Naive thymus-derived CD4-positive, alpha-beta T cell (primary cell): ENCODE results near the gene HIPK4. TPM values are rescaled to one million over a fixed set of nuclear protein-coding genes. Genes with fewer than 3 reads are reported as not detected.

Experiments used
- ATAC-seq: fragments of 150-1000 bp; cut with Tn5 transposase; 2 replicates; pipeline ENCODE4 v1.10.0; 2021; ENCODE audit warnings: mild to moderate bottlenecking, moderate library complexity
- CTCF ChIA-PET: fragments of 350-600 bp; sonication (Branson Sonifier 250); formaldehyde crosslinking; loops from one replicate; lab custom pipeline; 2021; ENCODE audit warnings: antibody characterized with exemption; lab: Charles Lee
- POLR2A ChIA-PET: fragments of 350-600 bp; sonication (Branson Sonifier 250); formaldehyde crosslinking; loops from one replicate; lab custom pipeline; 2021; ENCODE audit warnings: antibody characterized with exemption, inconsistent platforms; lab: Charles Lee
- DNase-seq, 9 donors: peaks; one replicate each; pipeline versions ENCODE4 v3.0.0 to v3.0.0-alpha.2; 2020 to 2022; ENCODE audit warnings: mixed read lengths in 1 of 9
- H3K27ac ChIP-seq: one replicate; pipeline ENCODE4 v1.7.0; 2013; ENCODE audit warnings: mild to moderate bottlenecking, low read depth, low read length, moderate library complexity
- H3K27me3 ChIP-seq, 2 donors: one replicate each; pipeline ENCODE4 v1.7.0; 2013; ENCODE audit warnings: low read length in 2 of 2, mild to moderate bottlenecking in 2 of 2, moderate library complexity in 2 of 2; ENCODE audit not compliant: control insufficient read depth in 2 of 2, insufficient read depth in 2 of 2
- H3K36me3 ChIP-seq, 3 experiments: 1 replicate in 2 of 3; 2 replicates in 1 of 3; pipeline ENCODE4 v1.7.0; 2013; ENCODE audit warnings: low read length in 3 of 3, mild to moderate bottlenecking in 3 of 3, moderate library complexity in 1 of 3; ENCODE audit not compliant: insufficient read depth in 3 of 3, control insufficient read depth in 2 of 3
- H3K4me1 ChIP-seq, 2 donors: one replicate each; pipeline ENCODE4 v1.7.0; 2013; ENCODE audit warnings: low read length in 2 of 2, mild to moderate bottlenecking in 2 of 2, moderate library complexity in 1 of 2; ENCODE audit not compliant: control insufficient read depth in 2 of 2, insufficient read depth in 2 of 2
- H3K4me3 ChIP-seq: 2 replicates; pipeline ENCODE4 v1.7.0; 2013; ENCODE audit warnings: mild to moderate bottlenecking, low read length
- H3K9me3 ChIP-seq, 3 experiments: 1 replicate in 2 of 3; 2 replicates in 1 of 3; pipeline ENCODE4 v1.7.0; 2013; ENCODE audit warnings: low read length in 3 of 3; ENCODE audit not compliant: control insufficient read depth in 2 of 3
- H3K27ac Mint-ChIP-seq, 9 donors: one replicate each; pipeline ENCODE4 v1.8.0; 2020 to 2022; ENCODE audit warnings: mixed read lengths in 9 of 9, mild to moderate bottlenecking in 8 of 9, moderate library complexity in 5 of 9, inconsistent platforms in 2 of 9
- H3K27me3 Mint-ChIP-seq, 5 donors: one replicate each; pipeline ENCODE4 v1.8.0; 2021 to 2022; ENCODE audit warnings: mixed read lengths in 5 of 5, mild to moderate bottlenecking in 1 of 5
- H3K36me3 Mint-ChIP-seq, 5 donors: one replicate each; pipeline ENCODE4 v1.8.0; 2020 to 2022; ENCODE audit warnings: mixed read lengths in 5 of 5, mild to moderate bottlenecking in 3 of 5, inconsistent platforms in 1 of 5
- H3K4me1 Mint-ChIP-seq, 7 donors: one replicate each; pipeline ENCODE4 v1.8.0; 2020 to 2022; ENCODE audit warnings: mixed read lengths in 7 of 7, mild to moderate bottlenecking in 3 of 7, inconsistent platforms in 1 of 7
- H3K4me3 Mint-ChIP-seq, 10 donors: one replicate each; pipeline ENCODE4 v1.8.0; 2020 to 2022; ENCODE audit warnings: mild to moderate bottlenecking in 10 of 10, mixed read lengths in 10 of 10, moderate library complexity in 6 of 10, inconsistent platforms in 2 of 10
- H3K9me3 Mint-ChIP-seq, 11 donors: one replicate each; pipeline ENCODE4 v1.8.0; 2020 to 2022; ENCODE audit warnings: mixed read lengths in 11 of 11, mild to moderate bottlenecking in 4 of 11, inconsistent platforms in 1 of 11, moderate library complexity in 1 of 11
- intact Hi-C, 2 donors: fragments of 100-400 bp; cut with micrococcal nuclease; formaldehyde crosslinking; loops; one replicate each; pipeline ENCODE4 v1.15.1; 2023
- polyA plus RNA-seq, 2 donors: library from polyadenylated mRNA; unstranded; fragments of 300-500 nt; fragmentation: Illumina TruSeq; gene quantifications; one replicate each; pipeline ENCODE4 v1.2.3, GENCODE V29; 2021
- total RNA-seq, 6 experiments: library from RNA in 5 of 6; stranded (reverse) in 5 of 6; gene quantifications; 1 replicate in 5 of 6; 2 replicates in 1 of 6; pipeline ENCODE4 v1.2.3 and lab custom pipeline; 2021 to 2026

Gene HIPK4
- total and polyA plus RNA-seq, 7 experiments from 2014 or later: 0.12 to 0.24 TPM; not detected in 5

GRCh38 chr19:40360020-40360707 is 29.8 kb downstream of the HIPK4 start:
- H3K27me3 Mint-ChIP-seq: no peaks in the 10 kb centered on the region

GRCh38 chr19:40358773-40359172 is 31.2 kb downstream of the HIPK4 start:
- no peaks in the 10 kb centered on the region for H3K9me3 ChIP-seq
- no peak for DNase-seq
- intact Hi-C loops: no loop called here
- ATAC-seq: peak; percentile 89
- ChIA-PET POLR2A (no interaction called here), CTCF (no interaction called here)
- peaks cover 0 to 14% (median 3%) of the 10 kb centered on the region in 5 donors for H3K36me3 Mint-ChIP-seq
- H3K36me3 ChIP-seq: no peaks in the 10 kb centered on the region
- peaks cover 0 to 4% (median 0%) of the 10 kb centered on the region in 11 donors for H3K9me3 Mint-ChIP-seq
- H3K27me3 ChIP-seq: no peaks in the 10 kb centered on the region
- H3K27me3 Mint-ChIP-seq: no peaks in the 10 kb centered on the region
- no peaks in the 10 kb centered on the region for H3K4me1 ChIP-seq
- peaks cover 18 to 36% (median 28%) of the 10 kb centered on the region in 7 donors for H3K4me1 Mint-ChIP-seq
- no peak overlapping the region for H3K27ac ChIP-seq
- H3K27ac Mint-ChIP-seq: no peak overlapping the region
- H3K4me3 Mint-ChIP-seq: no peak overlapping the region
- H3K4me3 ChIP-seq: no peak overlapping the region

More at GRCh38 chr19:40360020-40360707, 29.8 kb downstream of the HIPK4 start:
- intact Hi-C loops: no loop called here
- H3K4me1 ChIP-seq: no peaks in the 10 kb centered on the region
- H3K27ac Mint-ChIP-seq: no peak overlapping the region
- peaks cover 0 to 4% (median 0%) of the 10 kb centered on the region in 11 donors for H3K9me3 Mint-ChIP-seq
- H3K27me3 ChIP-seq: no peaks in the 10 kb centered on the region
- CTCF ChIA-PET: no interaction called here
- POLR2A ChIA-PET: interaction anchor here (0.6 kb wide), 1 partner anchor 495 kb away, joined by 6 read pairs; no protein-coding TSS in a partner anchor
- H3K4me1 Mint-ChIP-seq: peaks cover 23 to 40% (median 33%) of the 10 kb centered on the region in 7 donors
- peak overlapping the region in 1 of 10 donors; percentile 55 for H3K4me3 Mint-ChIP-seq
- no peak for ATAC-seq
- H3K36me3 Mint-ChIP-seq: peaks cover 0 to 14% (median 6%) of the 10 kb centered on the region in 5 donors
- DNase-seq: no peak
- no peaks in the 10 kb centered on the region for H3K9me3 ChIP-seq
- H3K36me3 ChIP-seq: no peaks in the 10 kb centered on the region
- no peak overlapping the region for H3K27ac ChIP-seq
- H3K4me3 ChIP-seq: no peak overlapping the region

GRCh38 chr19:40357640-40358039 is 32.3 kb downstream of the HIPK4 start:
- Histone ChIP-seq H3K27ac (no peak overlapping the region), H3K4me1 (no peaks in the 10 kb centered on the region), H3K36me3 (no peaks in the 10 kb centered on the region), H3K9me3 (no peaks in the 10 kb centered on the region), H3K4me3 (no peak overlapping the region), H3K27me3 (no peaks in the 10 kb centered on the region)
- H3K9me3 Mint-ChIP-seq: peaks cover 0 to 4% (median 0%) of the 10 kb centered on the region in 11 donors
- no peaks in the 10 kb centered on the region for H3K27me3 Mint-ChIP-seq
- ChIA-PET POLR2A (no interaction called here), CTCF (no interaction called here)
- intact Hi-C loops: no loop called here
- peaks cover 0 to 14% (median 2%) of the 10 kb centered on the region in 5 donors for H3K36me3 Mint-ChIP-seq
- no peak for DNase-seq
- H3K4me1 Mint-ChIP-seq: peaks cover 13 to 29% (median 21%) of the 10 kb centered on the region in 7 donors
- no peak overlapping the region for H3K4me3 Mint-ChIP-seq
- ATAC-seq: no peak
- peak overlapping the region in 1 of 9 donors; percentile 70 for H3K27ac Mint-ChIP-seq

GRCh38 chr19:40356681-40357595 is 33.0 kb downstream of the HIPK4 start:
- no peak overlapping the region for H3K27ac Mint-ChIP-seq
- ChIA-PET POLR2A (no interaction called here), CTCF (interaction anchor here (0.6 kb wide), 1 partner anchor 44 kb away, joined by 3 read pairs; no protein-coding TSS in a partner anchor)

GRCh38 chr19:40355975-40356680 is 33.9 kb downstream of the HIPK4 start:
- Histone ChIP-seq H3K27ac (no peak overlapping the region), H3K4me1 (no peaks in the 10 kb centered on the region), H3K27me3 (no peaks in the 10 kb centered on the region), H3K4me3 (no peak overlapping the region), H3K9me3 (no peaks in the 10 kb centered on the region), H3K36me3 (no peaks in the 10 kb centered on the region)
- no peaks in the 10 kb centered on the region for H3K27me3 Mint-ChIP-seq
- H3K9me3 Mint-ChIP-seq: peaks cover 0 to 2% (median 0%) of the 10 kb centered on the region in 11 donors
- POLR2A ChIA-PET: no interaction called here
- CTCF ChIA-PET: interaction anchor here (0.6 to 1.1 kb wide), 2 partner anchors 45 to 51 kb away, joined by 3 read pairs; no protein-coding TSS in a partner anchor
- H3K27ac Mint-ChIP-seq: peak overlapping the region in 1 of 9 donors; percentile 85
- intact Hi-C loops: no loop called here
- no peak overlapping the region for H3K4me3 Mint-ChIP-seq
- ATAC-seq (no peak), DNase-seq (no peak)
- peaks cover 0 to 5% (median 0%) of the 10 kb centered on the region in 5 donors for H3K36me3 Mint-ChIP-seq
- peaks cover 13 to 29% (median 20%) of the 10 kb centered on the region in 7 donors for H3K4me1 Mint-ChIP-seq

More at GRCh38 chr19:40356681-40357595, 33.0 kb downstream of the HIPK4 start:
- no peaks in the 10 kb centered on the region for H3K27me3 ChIP-seq
- intact Hi-C loops: no loop called here
- H3K4me1 ChIP-seq: no peaks in the 10 kb centered on the region
- H3K9me3 ChIP-seq: no peaks in the 10 kb centered on the region
- Mint-ChIP-seq H3K4me3 (peak overlapping the region in 1 of 10 donors; percentile 5), H3K36me3 (peaks cover 0 to 9% (median 2%) of the 10 kb centered on the region in 5 donors), H3K9me3 (peaks cover 0 to 4% (median 0%) of the 10 kb centered on the region in 11 donors), H3K4me1 (peaks cover 13 to 23% (median 20%) of the 10 kb centered on the region in 7 donors), H3K27me3 (no peaks in the 10 kb centered on the region)
- no peak for DNase-seq
- no peak overlapping the region for H3K27ac ChIP-seq
- no peak for ATAC-seq
- H3K36me3 ChIP-seq: no peaks in the 10 kb centered on the region
- no peak overlapping the region for H3K4me3 ChIP-seq
